Loucy (cell line): ENCODE data around the gene RPTOR.

ENCODE experiments used
- H2AFZ ChIP-seq: fragments of 200-600 bp; sonication (generic); 2 replicates; pipeline ENCODE4 v1.6.0; 2016; ENCODE audit warnings: antibody characterized with exemption, mild to moderate bottlenecking, low read length, moderate library complexity
- H3F3A ChIP-seq: fragments of 200-600 bp; 2 replicates; pipeline ENCODE4 v1.6.0; 2016; ENCODE audit warnings: antibody characterized with exemption, low read depth, mild to moderate bottlenecking
- H3K27me3 ChIP-seq: fragments of 200-600 bp; sonication (generic); 2 replicates; pipeline ENCODE4 v1.6.1; 2014; ENCODE audit warnings: low read length, mild to moderate bottlenecking; ENCODE audit not compliant: insufficient read depth, poor library complexity, severe bottlenecking
- H3K36me3 ChIP-seq: fragments of 200-600 bp; sonication (generic); 2 replicates; pipeline ENCODE4 v1.6.1; 2016; ENCODE audit warnings: low read length; ENCODE audit not compliant: insufficient read depth
- H3K4me1 ChIP-seq: fragments of 200-600 bp; sonication (generic); 2 replicates; pipeline ENCODE4 v1.5.1; 2014; ENCODE audit warnings: low read length, mild to moderate bottlenecking; ENCODE audit not compliant: insufficient read depth, poor library complexity, severe bottlenecking
- H3K4me2 ChIP-seq: fragments of 200-600 bp; sonication (generic); 2 replicates; pipeline ENCODE4 v1.6.0; 2014; ENCODE audit warnings: antibody characterized with exemption, low read length, low read depth, mild to moderate bottlenecking; ENCODE audit not compliant: poor library complexity, severe bottlenecking
- H3K4me3 ChIP-seq: fragments of 200-600 bp; sonication (generic); 2 replicates; pipeline ENCODE4 v1.5.1; 2014; ENCODE audit warnings: low read length, mild to moderate bottlenecking, mixed read lengths; ENCODE audit not compliant: poor library complexity, severe bottlenecking
- H3K79me2 ChIP-seq: fragments of 200-600 bp; sonication (generic); 2 replicates; pipeline ENCODE4 v1.6.1; 2014; ENCODE audit warnings: low read length; ENCODE audit not compliant: insufficient read depth
- H3K9ac ChIP-seq: fragments of 200-600 bp; sonication (generic); 2 replicates; pipeline ENCODE4 v1.6.0; 2014; ENCODE audit warnings: mild to moderate bottlenecking, low read depth, low read length, moderate library complexity; ENCODE audit not compliant: poor library complexity, severe bottlenecking
- H3K9me2 ChIP-seq: fragments of 200-600 bp; sonication (generic); replicated peaks from 2 replicates; pipeline ENCODE4 v1.6.1; 2016; ENCODE audit warnings: low read depth, low read length, mixed read lengths
- H3K9me3 ChIP-seq: fragments of 200-600 bp; sonication (generic); 2 replicates; pipeline ENCODE4 v1.6.1; 2014; ENCODE audit warnings: mild to moderate bottlenecking, antibody characterized with exemption, low read length, low read depth; ENCODE audit not compliant: insufficient read depth
- H4K20me1 ChIP-seq: fragments of 200-600 bp; sonication (generic); 2 replicates; pipeline ENCODE4 v1.6.0; 2014; ENCODE audit warnings: antibody characterized with exemption, low read length, mild to moderate bottlenecking; ENCODE audit not compliant: insufficient read depth, poor library complexity, severe bottlenecking
- EZH2phosphoT487 ChIP-seq: fragments of 200-600 bp; IDR thresholded peaks from 2 replicates; pipeline ENCODE4 v1.6.1; 2018; ENCODE audit warnings: antibody characterized with exemption, mild to moderate bottlenecking, moderate library complexity, borderline replicate concordance
- TF ChIP-seq, protein P1 (sequence below): fragments of 200-600 bp; sonication (generic); conservative IDR thresholded peaks from 2 replicates; pipeline ENCODE4 v1.5.1; 2014; ENCODE audit warnings: mild to moderate bottlenecking, antibody characterized with exemption, low read length

The RPTOR gene

DNA sequence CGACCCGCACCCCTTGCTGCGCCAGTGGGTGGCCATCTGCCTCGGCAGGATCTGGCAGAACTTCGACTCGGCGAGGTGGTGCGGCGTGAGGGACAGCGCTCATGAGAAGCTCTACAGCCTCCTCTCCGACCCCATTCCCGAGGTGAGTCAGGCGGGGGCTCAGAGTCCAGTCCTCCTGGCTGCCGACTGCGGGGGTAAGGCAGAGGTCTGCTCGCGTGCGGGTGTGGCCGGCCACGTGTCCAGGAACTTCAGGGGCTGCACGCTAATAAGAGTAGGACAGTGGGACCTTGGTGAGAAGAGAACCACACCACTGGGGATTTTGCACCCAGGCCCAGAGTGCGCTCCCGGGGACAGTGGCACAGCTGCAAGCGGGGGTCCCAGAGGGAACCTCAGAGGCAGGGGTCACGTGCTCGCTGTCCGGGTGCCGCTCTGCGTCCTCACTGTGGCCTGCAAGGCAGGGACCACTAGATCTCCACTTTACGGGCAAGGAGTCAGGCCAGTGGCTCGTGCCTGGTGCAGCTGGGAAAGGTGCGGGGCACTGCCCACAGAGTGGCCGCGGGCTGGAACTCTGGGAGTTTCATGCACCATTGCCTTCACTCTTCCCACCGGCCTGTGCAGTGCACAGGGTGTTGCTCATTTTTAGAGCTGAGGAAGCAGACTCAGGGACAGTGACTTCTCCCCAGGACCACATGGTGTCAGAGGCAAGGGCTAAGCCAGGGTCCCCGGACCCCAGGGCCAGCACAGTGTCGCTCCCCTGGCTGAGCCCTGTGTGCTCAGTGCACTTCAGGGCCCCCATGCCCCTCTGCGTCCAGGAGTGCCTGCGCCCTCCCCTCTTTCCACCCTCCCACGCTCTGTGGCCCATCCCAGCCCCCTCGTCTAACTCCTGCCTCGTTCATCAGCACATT, 339.4 kb downstream of the RPTOR start:
- H3K9me2 ChIP-seq = no peaks in the 10 kb centered on the region
- TF ChIP-seq EZH2phosphoT487 = no peak
- TF ChIP-seq, protein P1, sequence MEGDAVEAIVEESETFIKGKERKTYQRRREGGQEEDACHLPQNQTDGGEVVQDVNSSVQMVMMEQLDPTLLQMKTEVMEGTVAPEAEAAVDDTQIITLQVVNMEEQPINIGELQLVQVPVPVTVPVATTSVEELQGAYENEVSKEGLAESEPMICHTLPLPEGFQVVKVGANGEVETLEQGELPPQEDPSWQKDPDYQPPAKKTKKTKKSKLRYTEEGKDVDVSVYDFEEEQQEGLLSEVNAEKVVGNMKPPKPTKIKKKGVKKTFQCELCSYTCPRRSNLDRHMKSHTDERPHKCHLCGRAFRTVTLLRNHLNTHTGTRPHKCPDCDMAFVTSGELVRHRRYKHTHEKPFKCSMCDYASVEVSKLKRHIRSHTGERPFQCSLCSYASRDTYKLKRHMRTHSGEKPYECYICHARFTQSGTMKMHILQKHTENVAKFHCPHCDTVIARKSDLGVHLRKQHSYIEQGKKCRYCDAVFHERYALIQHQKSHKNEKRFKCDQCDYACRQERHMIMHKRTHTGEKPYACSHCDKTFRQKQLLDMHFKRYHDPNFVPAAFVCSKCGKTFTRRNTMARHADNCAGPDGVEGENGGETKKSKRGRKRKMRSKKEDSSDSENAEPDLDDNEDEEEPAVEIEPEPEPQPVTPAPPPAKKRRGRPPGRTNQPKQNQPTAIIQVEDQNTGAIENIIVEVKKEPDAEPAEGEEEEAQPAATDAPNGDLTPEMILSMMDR = no peak
- H3K27me3 ChIP-seq = no peaks in the 10 kb centered on the region
- peaks cover 36% of the 10 kb centered on the region; the same call in 1 of the 2 replicates for H3K36me3 ChIP-seq
- H2AFZ ChIP-seq = no peak overlapping the region
- H3K4me3 ChIP-seq = no peak overlapping the region
- H3K4me2 ChIP-seq = no peak overlapping the region
- H3K9ac ChIP-seq = no peak overlapping the region
- H4K20me1 ChIP-seq = no peaks in the 10 kb centered on the region
- no peaks in the 10 kb centered on the region for H3F3A ChIP-seq
- peaks cover 3% of the 10 kb centered on the region for H3K4me1 ChIP-seq
- H3K79me2 ChIP-seq = no peaks in the 10 kb centered on the region
- H3K9me3 ChIP-seq = no peaks in the 10 kb centered on the region

DNA sequence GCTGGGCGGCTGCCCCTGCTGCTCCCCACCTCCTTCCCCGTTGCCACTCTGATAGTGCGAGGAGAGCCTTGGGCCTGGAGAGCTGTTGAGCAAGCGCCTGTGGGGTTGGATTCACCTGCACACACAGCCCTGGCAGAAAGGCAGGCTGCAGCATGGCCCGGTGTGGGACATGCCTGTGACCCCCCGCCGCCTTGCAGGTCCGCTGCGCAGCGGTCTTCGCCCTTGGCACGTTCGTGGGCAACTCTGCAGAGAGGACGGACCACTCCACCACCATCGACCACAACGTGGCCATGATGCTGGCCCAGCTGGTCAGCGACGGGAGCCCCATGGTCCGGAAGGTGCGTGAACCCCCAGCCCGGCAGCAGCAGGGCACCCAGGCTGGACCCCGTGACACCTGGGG, 340.2 kb downstream of the RPTOR start:
- no peaks in the 10 kb centered on the region for H3K4me1 ChIP-seq
- no peaks in the 10 kb centered on the region for H3K79me2 ChIP-seq
- H3K4me3 ChIP-seq = no peak overlapping the region
- H3F3A ChIP-seq = no peaks in the 10 kb centered on the region
- H3K9ac ChIP-seq = no peak overlapping the region
- H3K4me2 ChIP-seq = no peak overlapping the region
- no peaks in the 10 kb centered on the region for H4K20me1 ChIP-seq
- no peak for TF ChIP-seq EZH2phosphoT487
- TF ChIP-seq, protein P1 = no peak
- H3K36me3 ChIP-seq = peaks cover 36% of the 10 kb centered on the region; the same call in 1 of the 2 replicates
- no peaks in the 10 kb centered on the region for H3K27me3 ChIP-seq
- H3K9me2 ChIP-seq = no peaks in the 10 kb centered on the region
- no peak overlapping the region for H2AFZ ChIP-seq
- no peaks in the 10 kb centered on the region for H3K9me3 ChIP-seq

GRCh38 chr17:80885947-80886582, 341.4 kb downstream of the RPTOR start:
- H3K9me3 ChIP-seq = no peaks in the 10 kb centered on the region
- no peaks in the 10 kb centered on the region for H3K79me2 ChIP-seq
- no peaks in the 10 kb centered on the region for H3F3A ChIP-seq
- H3K36me3 ChIP-seq = peaks cover 28% of the 10 kb centered on the region; the same call in 1 of the 2 replicates
- no peak for TF ChIP-seq EZH2phosphoT487
- TF ChIP-seq, protein P1 = no peak
- no peaks in the 10 kb centered on the region for H4K20me1 ChIP-seq
- peaks cover 2% of the 10 kb centered on the region for H3K4me1 ChIP-seq
- no peak overlapping the region for H3K9ac ChIP-seq
- H3K27me3 ChIP-seq = no peaks in the 10 kb centered on the region
- no peak overlapping the region for H3K4me2 ChIP-seq
- H3K9me2 ChIP-seq = no peaks in the 10 kb centered on the region
- no peak overlapping the region for H2AFZ ChIP-seq
- no peak overlapping the region for H3K4me3 ChIP-seq
